Measurements from ENCODE around the gene VPS50. TPM values are rescaled to one million over a fixed set of nuclear protein-coding genes. Genes with fewer than 3 reads are reported as not detected.

The VPS50 gene
- total RNA-seq, 2 donors from 2014 or later: 18.8 to 41.6 TPM

GRCh38 chr7:93231259-93231658, 907 bp upstream of the VPS50 start:
- ATAC-seq: no peak
- H3K9me3 Mint-ChIP-seq: no peaks in the 10 kb centered on the region
- peaks cover 7 to 9% of the 10 kb centered on the region in 2 donors for H3K36me3 Mint-ChIP-seq
- H3K27ac Mint-ChIP-seq: peak overlapping the region; percentile 84 to 94
- no peak for DNase-seq (ENCODE audit: low spot score in 2 of 2)

GRCh38 chr7:93232673-93233018, 480 bp downstream of the VPS50 start:
- Mint-ChIP-seq H3K36me3 (peaks cover 7 to 9% of the 10 kb centered on the region in 2 donors), H3K27ac (peak overlapping the region; percentile 84 to 94), H3K9me3 (no peaks in the 10 kb centered on the region)
- no peak for DNase-seq (ENCODE audit: low spot score in 2 of 2)
- peak in 1 of 2 donors; percentile 9 for ATAC-seq

- Mint-ChIP-seq H3K36me3 (peaks cover 7 to 9% of the 10 kb centered on the region in 2 donors), H3K27ac (no peak overlapping the region), H3K9me3 (no peaks in the 10 kb centered on the region)
- no peak for DNase-seq (ENCODE audit: low spot score in 2 of 2)
- ATAC-seq: no peak
These were observed 3.4 kb downstream of the VPS50 start for GRCh38 chr7:93235541-93235940.

GRCh38 chr7:93238131-93238530, 6.0 kb downstream of the VPS50 start:
- no peaks in the 10 kb centered on the region for H3K9me3 Mint-ChIP-seq
- H3K36me3 Mint-ChIP-seq: no peaks in the 10 kb centered on the region
- no peak overlapping the region for H3K27ac Mint-ChIP-seq
- ATAC-seq (no peak), DNase-seq (ENCODE audit: low spot score in 2 of 2) (no peak)

GRCh38 chr7:93238748-93239147, 6.6 kb downstream of the VPS50 start:
- Mint-ChIP-seq H3K9me3 (no peaks in the 10 kb centered on the region), H3K27ac (no peak overlapping the region), H3K36me3 (no peaks in the 10 kb centered on the region)
- DNase-seq (ENCODE audit: low spot score in 2 of 2) (no peak), ATAC-seq (no peak)

- Mint-ChIP-seq H3K27ac (no peak overlapping the region), H3K36me3 (no peaks in the 10 kb centered on the region), H3K9me3 (no peaks in the 10 kb centered on the region)
- ATAC-seq (no peak), DNase-seq (ENCODE audit: low spot score in 2 of 2) (no peak)
These were observed 7.7 kb downstream of the VPS50 start for GRCh38 chr7:93239824-93240223.

GRCh38 chr7:93242106-93242505, 9.9 kb downstream of the VPS50 start:
- ATAC-seq (no peak), DNase-seq (ENCODE audit: low spot score in 2 of 2) (no peak)
- Mint-ChIP-seq H3K36me3 (no peaks in the 10 kb centered on the region), H3K27ac (no peak overlapping the region), H3K9me3 (no peaks in the 10 kb centered on the region)

- no peak for ATAC-seq
- H3K27ac Mint-ChIP-seq: no peak overlapping the region
- H3K36me3 Mint-ChIP-seq: no peaks in the 10 kb centered on the region
These were observed 13.6 kb downstream of the VPS50 start for GRCh38 chr7:93245525-93246432.

GRCh38 chr7:93249491-93250148, 17.5 kb downstream of the VPS50 start:
- H3K9me3 Mint-ChIP-seq: no peaks in the 10 kb centered on the region
- no peak for ATAC-seq
- no peaks in the 10 kb centered on the region for H3K36me3 Mint-ChIP-seq
- DNase-seq (ENCODE audit: low spot score in 2 of 2): no peak
- H3K27ac Mint-ChIP-seq: no peak overlapping the region

More at GRCh38 chr7:93245525-93246432, 13.6 kb downstream of the VPS50 start:
- no peak for DNase-seq (ENCODE audit: low spot score in 2 of 2)
- no peaks in the 10 kb centered on the region for H3K9me3 Mint-ChIP-seq

- no peak for DNase-seq (ENCODE audit: low spot score in 2 of 2)
- Mint-ChIP-seq H3K9me3 (no peaks in the 10 kb centered on the region), H3K36me3 (no peaks in the 10 kb centered on the region), H3K27ac (no peak overlapping the region)
- ATAC-seq: no peak
These were observed 26.5 kb downstream of the VPS50 start for GRCh38 chr7:93258661-93259060.

GRCh38 chr7:93262535-93262934, 30.4 kb downstream of the VPS50 start:
- H3K36me3 Mint-ChIP-seq: no peaks in the 10 kb centered on the region
- no peaks in the 10 kb centered on the region for H3K9me3 Mint-ChIP-seq
- H3K27ac Mint-ChIP-seq: no peak overlapping the region
- DNase-seq (ENCODE audit: low spot score in 2 of 2): no peak
- no peak for ATAC-seq

GRCh38 chr7:93265220-93265619, 33.1 kb downstream of the VPS50 start:
- no peaks in the 10 kb centered on the region for H3K9me3 Mint-ChIP-seq
- no peak for ATAC-seq
- no peaks in the 10 kb centered on the region for H3K36me3 Mint-ChIP-seq
- H3K27ac Mint-ChIP-seq: no peak overlapping the region
- no peak for DNase-seq (ENCODE audit: low spot score in 2 of 2)

- DNase-seq (ENCODE audit: low spot score in 2 of 2) (no peak), ATAC-seq (no peak)
- Mint-ChIP-seq H3K9me3 (no peaks in the 10 kb centered on the region), H3K36me3 (no peaks in the 10 kb centered on the region), H3K27ac (no peak overlapping the region)
These were observed 47.4 kb downstream of the VPS50 start for GRCh38 chr7:93279541-93279940.

GRCh38 chr7:93284908-93285307, 52.7 kb downstream of the VPS50 start:
- Mint-ChIP-seq H3K27ac (no peak overlapping the region), H3K36me3 (no peaks in the 10 kb centered on the region), H3K9me3 (no peaks in the 10 kb centered on the region)
- DNase-seq (ENCODE audit: low spot score in 2 of 2): no peak
- ATAC-seq: no peak

- DNase-seq (ENCODE audit: low spot score in 2 of 2): no peak
These were observed 61.1 kb downstream of the VPS50 start for GRCh38 chr7:93293229-93293628.

GRCh38 chr7:93298206-93298605, 66.0 kb downstream of the VPS50 start:
- DNase-seq (ENCODE audit: low spot score in 2 of 2) (no peak), ATAC-seq (no peak)
- no peaks in the 10 kb centered on the region for H3K9me3 Mint-ChIP-seq
- H3K27ac Mint-ChIP-seq: no peak overlapping the region
- H3K36me3 Mint-ChIP-seq: no peaks in the 10 kb centered on the region

More at GRCh38 chr7:93293229-93293628, 61.1 kb downstream of the VPS50 start:
- Mint-ChIP-seq H3K9me3 (no peaks in the 10 kb centered on the region), H3K36me3 (no peaks in the 10 kb centered on the region), H3K27ac (no peak overlapping the region)
- ATAC-seq: peak in 1 of 2 donors; percentile 26

- no peak for DNase-seq (ENCODE audit: low spot score in 2 of 2)
- no peaks in the 10 kb centered on the region for H3K36me3 Mint-ChIP-seq
- no peak overlapping the region for H3K27ac Mint-ChIP-seq
- no peak for ATAC-seq
- no peaks in the 10 kb centered on the region for H3K9me3 Mint-ChIP-seq
These were observed 66.5 kb downstream of the VPS50 start for GRCh38 chr7:93298671-93299070.

- no peaks in the 10 kb centered on the region for H3K36me3 Mint-ChIP-seq
- DNase-seq (ENCODE audit: low spot score in 2 of 2): no peak
- H3K27ac Mint-ChIP-seq: no peak overlapping the region
- ATAC-seq: no peak
- H3K9me3 Mint-ChIP-seq: no peaks in the 10 kb centered on the region
These were observed 69.6 kb downstream of the VPS50 start for GRCh38 chr7:93301736-93302135.

All from activated naive CD4-positive, alpha-beta T cell treated with anti-CD3 and anti-CD28 coated beads, Interleukin-2, amount 50 U/mL, for 72 hours (primary cell).